ENCODE data around the gene THAP3.
"Not testable (repeated sequence)": the region's sequence is repeated elsewhere in the genome, so short reads cannot be mapped to it uniquely, and the experiment has no call there.

Gene THAP3

DNA sequence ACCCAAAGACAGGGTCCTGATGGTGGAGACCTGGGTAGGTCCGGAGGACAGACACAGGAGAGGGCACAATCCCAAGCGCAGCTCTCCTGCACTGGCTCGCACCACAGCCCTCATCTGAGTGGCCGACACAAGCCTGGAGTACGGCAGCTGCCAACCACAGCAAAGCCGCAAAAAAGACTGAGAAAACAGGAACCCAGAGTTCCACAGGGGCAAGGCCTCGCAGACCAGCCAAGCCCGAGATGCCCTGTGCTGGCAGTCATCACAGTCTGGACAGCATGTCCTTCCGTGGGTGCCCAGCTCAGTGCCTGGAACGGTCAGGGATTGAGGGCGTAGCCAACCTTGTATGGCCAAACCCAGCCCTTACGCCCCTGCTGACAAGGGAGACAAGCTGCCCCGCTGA, 33.4 kb upstream of the THAP3 start:
- DNase-seq (ENCODE audit: low spot score), result no peak

DNA sequence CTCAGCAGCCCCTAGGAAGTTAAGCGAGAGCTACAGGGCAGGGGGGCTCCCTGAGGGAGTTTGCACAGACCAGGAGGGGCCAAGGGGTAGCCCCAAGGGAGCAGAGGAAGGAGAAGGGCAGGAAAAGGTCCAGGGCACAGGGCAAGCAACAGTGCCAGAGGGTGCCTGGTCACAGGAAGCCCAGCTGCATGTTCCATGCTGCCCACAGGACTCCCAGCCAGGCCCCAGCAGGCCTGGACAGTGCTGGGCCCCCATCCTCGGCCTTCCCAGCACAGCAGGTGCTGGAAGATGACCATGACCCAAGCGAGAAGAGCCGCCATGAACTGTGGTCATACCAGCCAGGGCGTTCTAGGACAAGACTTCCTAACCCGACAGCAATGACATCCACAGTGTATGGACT, 33.0 kb upstream of the THAP3 start:
- no peak for DNase-seq (ENCODE audit: low spot score)

GRCh38 chr1:6592441-6592840, 32.2 kb upstream of the THAP3 start:
- DNase-seq (ENCODE audit: low spot score), result no peak

DNA sequence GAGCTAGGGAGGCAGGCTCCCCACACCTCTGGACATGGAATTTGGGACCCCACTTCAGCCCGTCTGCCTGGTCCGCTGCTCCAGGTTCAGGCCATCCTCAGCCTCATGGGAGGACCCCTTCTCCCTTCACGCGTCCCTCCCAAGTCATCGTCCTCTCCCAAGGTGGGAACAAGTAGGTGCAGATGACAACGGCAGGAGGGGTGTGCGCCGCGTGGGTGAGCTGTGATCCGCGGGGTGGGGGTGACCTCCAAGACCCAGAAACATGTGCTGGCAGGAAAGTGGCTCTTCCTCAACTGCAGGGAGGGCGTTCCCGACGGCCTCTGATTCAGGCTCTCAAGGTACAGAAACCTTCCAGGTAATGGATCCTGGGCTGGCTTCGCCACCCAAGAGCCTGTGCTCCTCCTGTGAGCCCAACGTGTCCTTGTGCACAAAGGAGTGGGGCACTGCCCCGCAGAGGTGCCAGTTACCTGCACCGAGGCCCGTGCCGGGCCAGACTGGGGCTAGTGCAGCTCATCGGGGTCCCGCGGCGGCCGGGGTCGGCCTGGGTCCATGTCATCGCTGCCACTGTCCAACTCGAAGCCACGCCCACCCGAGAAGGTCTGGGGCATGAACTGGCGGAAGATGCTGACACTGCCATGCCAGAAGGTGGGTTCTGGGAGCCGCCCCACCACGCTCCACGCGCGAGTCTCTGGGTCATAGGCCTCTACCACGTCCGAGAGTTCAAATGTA, 31.6 kb upstream of the THAP3 start:
- DNase-seq (ENCODE audit: low spot score), result no peak

DNA sequence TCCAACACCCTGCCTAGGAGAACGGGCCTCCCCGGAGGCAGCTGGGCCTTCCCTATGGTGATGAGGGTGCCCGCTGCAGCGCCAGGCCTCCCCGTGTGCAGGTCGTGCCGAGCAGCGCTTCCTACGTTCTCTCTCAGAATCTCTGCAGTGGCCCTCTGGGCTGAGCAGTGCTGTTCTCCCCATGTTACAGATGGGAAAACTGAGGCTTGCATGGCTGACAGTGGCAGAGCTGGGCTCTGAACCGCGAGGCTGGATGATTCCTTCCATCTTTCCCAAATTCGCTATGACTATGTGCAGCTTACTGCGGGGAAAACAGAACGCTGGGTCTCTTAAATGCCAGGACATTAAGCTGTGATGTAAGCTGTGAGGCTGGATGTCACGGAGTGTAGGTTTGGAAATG, 30.9 kb upstream of the THAP3 start:
- DNase-seq (ENCODE audit: low spot score), result no peak

GRCh38 chr1:6594977-6595740, 29.5 kb upstream of the THAP3 start:
- no peak for DNase-seq (ENCODE audit: low spot score)

DNA sequence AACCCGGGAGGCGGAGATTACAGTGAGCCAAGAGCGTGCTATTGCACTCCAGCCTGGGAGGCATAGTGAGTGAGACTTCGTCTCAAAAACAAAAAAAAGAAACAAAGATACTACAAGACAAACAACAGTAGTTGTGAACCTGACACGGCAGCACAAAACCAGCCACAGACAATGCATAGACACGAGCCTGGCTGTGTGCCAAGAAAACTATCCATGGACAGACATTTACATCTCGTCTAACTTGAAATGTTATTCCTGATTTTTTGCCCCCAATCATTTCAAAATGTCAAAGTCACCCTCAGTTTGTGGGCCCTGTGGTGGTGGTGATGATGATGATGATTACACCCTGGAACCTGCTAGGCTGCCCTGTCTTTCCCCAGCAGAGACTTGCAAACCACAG, 28.3 kb upstream of the THAP3 start:
- no peak for DNase-seq (ENCODE audit: low spot score)

DNA sequence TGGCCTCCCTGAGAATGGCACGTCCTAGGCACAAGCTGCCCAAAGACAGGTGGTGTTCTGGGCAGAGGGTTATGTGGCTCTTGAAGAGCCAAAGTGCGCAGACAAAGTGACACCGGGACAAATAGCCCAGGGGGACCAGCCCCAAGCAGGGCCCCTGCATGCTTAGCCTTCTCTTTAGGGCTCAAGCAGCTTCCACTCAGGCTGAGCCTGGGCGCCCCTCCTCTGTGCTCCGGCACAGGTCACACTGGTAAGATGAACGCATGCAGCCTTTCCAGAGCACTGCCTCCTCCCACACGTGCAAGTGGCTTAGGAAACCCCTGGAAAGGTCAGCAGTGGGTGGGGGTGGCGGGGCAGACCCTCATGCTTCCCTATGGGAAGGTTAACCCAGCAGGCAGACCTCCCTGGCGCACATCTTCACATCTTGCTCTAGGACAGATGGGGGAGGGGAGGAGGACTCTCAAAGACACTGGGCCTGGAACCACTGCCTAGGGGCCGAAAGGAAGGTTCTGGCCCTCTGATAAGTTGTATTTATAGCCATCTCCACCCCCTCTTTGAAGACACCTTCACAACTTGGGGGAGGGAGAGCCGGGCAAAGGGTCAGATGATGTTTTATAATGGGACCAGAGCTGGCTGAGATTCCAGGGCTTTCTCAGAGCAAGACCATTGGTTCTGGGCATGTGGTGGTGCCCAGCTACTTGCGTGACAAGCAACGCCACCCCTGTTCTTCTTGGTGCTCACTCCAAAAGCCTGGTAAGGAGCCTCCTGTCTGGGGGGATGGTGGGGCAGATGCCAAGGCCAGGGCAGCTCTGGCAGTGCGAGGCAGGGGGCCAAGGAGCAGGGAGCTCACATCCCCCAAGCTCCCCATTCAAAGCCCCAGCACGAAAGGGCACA, 27.5 kb upstream of the THAP3 start:
- DNase-seq (ENCODE audit: low spot score), result no peak

DNA sequence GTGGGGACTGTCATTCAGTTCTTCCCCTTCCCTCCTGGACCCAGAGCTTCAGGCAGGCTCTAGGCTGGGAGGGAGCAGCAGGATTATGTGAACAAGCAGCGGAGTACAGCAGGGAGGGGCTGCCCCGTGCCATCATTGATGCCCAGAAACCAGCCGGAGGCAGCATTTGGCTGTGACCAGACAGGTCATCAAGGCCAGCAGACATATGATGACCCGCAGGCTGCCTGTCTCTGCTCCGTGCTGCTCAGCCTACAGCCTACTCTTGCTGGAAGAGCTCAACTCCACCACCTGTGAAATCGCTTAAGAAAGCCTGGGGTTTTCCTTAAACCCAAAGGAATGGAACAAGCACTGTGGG, 26.9 kb upstream of the THAP3 start:
- DNase-seq (ENCODE audit: low spot score), result no peak

- DNase-seq (ENCODE audit: low spot score), result peak; percentile 69
Observed at GRCh38 chr1:6599141-6599975, 25.3 kb upstream of the THAP3 start.

DNA sequence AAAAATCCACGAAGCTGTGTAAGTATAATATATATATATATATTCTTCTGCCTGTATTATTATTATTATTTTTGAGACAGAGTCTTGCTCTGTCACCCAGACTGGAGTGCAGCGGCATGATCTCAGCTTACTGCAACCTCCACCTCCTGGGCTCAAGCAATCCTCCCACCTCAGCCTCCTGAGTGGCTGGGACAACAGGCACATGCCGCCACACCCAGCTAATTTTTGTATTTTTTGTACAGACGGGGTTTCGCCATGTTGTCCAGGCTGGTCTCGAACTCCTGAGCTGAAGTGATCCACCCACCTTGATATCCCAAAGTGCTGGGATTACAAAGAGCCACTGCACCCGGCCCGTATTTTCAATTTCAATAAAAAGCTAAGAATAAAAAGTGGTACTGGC, 24.7 kb upstream of the THAP3 start:
- not testable (repeated sequence) for DNase-seq (ENCODE audit: low spot score)

- no peak for DNase-seq (ENCODE audit: low spot score)
Observed at GRCh38 chr1:6600410-6601048, 24.1 kb upstream of the THAP3 start.

DNA sequence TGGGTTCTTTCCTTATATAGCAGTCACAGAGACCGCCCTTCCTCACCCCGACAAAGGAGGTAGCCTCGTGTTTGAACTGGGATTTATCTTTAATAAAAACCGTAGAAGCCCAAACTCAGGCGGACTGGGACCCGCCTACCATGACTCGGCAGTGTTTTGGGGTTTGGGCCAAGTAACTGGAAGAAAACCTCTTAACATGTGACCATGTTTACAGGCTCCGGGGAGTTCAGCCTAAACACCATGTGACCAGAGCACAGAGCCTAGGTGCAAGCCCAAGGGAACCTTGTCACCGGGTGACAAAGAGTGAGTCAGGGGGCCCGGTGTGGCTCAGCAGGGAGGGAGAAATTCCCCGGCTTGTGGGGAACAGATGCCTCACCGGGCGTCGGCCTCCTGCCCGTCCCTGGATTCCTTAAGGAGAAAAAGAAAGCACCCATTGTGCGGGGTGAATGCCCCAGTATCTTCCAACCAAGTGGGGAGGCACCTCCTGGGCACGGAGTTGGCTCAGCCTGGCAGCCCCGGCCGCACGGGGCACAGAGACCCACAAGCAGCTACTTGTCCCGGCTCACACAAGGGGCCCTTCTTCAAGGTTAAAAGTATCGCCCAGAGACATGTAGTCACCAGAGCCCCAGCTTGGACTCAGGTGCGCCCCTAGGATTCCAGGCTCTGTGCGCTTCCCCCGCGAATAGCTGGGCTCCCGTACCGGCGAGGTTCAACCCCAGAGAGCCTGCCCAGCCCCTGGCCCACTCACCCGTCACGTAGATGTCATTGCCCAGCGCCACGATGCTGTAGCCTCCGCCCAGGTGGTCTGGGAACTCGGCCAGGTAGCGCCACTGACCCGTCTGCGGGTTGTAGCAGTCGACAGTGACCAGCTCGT, 23.4 kb upstream of the THAP3 start:
- peak; percentile 81 for DNase-seq (ENCODE audit: low spot score)

DNA sequence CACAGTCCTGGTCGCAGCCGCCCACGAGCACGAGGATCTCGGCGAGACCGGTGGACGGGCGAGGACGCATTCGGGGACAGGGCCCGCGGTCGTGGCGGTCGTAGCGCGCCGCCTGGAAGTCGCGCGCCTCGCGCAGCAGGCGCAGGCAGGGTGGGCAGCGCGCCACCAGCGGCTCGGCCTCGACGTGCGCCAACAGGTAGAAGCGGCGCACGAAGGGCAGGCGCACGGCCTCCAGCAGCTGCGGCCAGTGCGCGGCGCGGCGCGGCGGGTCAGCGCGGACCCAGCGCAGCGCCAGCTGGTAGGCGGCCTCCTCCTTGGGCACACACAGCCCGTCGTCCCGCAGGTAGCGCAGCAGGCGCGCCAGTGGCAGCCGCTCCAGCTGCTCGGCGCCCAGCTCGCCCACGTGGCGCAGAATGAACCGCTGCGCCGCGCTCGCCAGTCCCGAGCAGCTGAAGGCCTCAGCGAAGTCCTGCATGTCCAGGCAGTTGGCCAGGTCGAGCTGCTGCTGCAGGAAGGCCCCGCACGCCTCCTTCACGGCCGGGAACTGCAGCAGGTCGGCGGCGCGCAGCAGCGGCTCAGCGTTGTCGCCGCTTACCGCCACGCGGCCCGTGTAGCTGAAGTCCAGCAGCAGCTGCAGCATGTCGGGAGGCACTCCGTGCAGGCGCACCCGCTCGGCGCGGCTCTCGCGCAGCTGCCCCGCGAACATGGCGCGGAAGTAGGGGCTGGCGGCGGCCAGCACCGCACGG, 22.6 kb upstream of the THAP3 start:
- DNase-seq (ENCODE audit: low spot score), result no peak

- DNase-seq (ENCODE audit: low spot score), result peak; percentile 86
Observed at GRCh38 chr1:6602669-6603237, 21.9 kb upstream of the THAP3 start, which contains the start of gene KLHL21. TSS of gene KLHL21 (minus strand) at chr1:6602869. CDS start at chr1:6602817, 52 bp downstream.

DNA sequence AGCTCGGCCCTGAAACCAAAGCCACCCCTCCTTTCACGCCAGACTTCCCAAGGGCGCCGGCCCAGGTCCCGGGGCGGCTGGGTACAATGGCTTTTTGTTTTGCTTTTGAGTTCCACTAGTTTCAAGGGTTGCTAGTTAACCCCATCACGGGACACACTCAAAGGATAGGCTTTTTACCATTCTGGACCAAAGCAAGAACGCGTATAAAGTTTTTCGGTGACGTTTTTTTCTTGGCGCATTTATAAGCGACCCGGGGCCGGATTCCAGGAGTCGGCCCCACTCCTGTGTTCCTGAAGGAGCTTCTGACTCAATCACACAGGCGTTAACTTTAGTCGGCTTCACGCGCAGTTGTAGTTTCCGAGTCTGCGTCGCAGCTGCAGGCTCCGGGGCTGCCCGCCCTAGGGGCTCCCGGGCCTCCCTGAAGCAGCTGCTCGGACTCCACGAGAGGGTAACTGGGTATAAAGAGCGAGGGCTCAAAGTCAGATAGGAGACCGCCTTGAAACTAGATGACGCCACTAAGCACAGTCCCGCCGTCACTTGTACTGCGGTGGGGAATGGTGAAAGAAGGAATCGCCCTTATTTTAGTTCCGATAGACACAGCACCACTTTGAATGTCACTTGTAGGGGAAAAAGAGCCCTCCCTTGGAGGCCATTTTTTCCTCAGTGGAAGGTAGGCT, 21.3 kb upstream of the THAP3 start:
- peak; percentile 38 for DNase-seq (ENCODE audit: low spot score)

- no peak for DNase-seq (ENCODE audit: low spot score)
Observed at GRCh38 chr1:6603915-6604558, 20.6 kb upstream of the THAP3 start.

Data from CD4-positive, alpha-beta T cell treated with Interleukin-6 at 100 ng/mL for 8 hours (primary cell).